ENCODE data around the gene LPAR4.

LPAR4 gene, protein sequence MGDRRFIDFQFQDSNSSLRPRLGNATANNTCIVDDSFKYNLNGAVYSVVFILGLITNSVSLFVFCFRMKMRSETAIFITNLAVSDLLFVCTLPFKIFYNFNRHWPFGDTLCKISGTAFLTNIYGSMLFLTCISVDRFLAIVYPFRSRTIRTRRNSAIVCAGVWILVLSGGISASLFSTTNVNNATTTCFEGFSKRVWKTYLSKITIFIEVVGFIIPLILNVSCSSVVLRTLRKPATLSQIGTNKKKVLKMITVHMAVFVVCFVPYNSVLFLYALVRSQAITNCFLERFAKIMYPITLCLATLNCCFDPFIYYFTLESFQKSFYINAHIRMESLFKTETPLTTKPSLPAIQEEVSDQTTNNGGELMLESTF

DNA sequence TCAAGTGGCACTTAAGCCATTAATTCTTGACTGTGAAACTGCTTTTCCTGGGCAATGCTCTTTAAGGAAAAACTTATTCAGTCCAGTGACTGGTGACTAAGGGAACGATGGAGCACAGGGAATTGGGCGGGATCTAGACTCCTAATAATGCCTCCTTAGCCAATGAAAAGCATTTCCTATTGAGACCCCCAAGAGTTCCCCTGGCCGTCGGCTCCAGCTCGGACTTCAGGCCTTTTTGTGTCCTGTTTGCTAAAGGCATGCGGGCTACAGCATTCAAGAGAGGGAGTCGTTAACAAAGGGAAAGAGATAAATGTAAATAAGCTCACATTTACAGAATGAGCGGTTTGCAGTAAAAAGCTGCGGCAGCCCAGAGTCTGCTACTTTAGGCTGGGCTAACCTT is at the start of gene LPAR4:
LPAR4 (plus strand) TSS at position 232 of the 400 bp plus-strand sequence. CDS start 7,150 bp downstream, outside the sequence.
- TF ChIP-seq, protein P1, sequence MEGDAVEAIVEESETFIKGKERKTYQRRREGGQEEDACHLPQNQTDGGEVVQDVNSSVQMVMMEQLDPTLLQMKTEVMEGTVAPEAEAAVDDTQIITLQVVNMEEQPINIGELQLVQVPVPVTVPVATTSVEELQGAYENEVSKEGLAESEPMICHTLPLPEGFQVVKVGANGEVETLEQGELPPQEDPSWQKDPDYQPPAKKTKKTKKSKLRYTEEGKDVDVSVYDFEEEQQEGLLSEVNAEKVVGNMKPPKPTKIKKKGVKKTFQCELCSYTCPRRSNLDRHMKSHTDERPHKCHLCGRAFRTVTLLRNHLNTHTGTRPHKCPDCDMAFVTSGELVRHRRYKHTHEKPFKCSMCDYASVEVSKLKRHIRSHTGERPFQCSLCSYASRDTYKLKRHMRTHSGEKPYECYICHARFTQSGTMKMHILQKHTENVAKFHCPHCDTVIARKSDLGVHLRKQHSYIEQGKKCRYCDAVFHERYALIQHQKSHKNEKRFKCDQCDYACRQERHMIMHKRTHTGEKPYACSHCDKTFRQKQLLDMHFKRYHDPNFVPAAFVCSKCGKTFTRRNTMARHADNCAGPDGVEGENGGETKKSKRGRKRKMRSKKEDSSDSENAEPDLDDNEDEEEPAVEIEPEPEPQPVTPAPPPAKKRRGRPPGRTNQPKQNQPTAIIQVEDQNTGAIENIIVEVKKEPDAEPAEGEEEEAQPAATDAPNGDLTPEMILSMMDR (conservative IDR thresholded peaks at IDR 0.05; ENCODE audit: low read depth, low read length) = no peak
- DNase-seq (ENCODE audit: low read depth) = peak; percentile 19
- peak within 1 kb of the TSS; percentile 55 for H3K4me3 ChIP-seq (ENCODE audit: low read depth, low read length)

DNA sequence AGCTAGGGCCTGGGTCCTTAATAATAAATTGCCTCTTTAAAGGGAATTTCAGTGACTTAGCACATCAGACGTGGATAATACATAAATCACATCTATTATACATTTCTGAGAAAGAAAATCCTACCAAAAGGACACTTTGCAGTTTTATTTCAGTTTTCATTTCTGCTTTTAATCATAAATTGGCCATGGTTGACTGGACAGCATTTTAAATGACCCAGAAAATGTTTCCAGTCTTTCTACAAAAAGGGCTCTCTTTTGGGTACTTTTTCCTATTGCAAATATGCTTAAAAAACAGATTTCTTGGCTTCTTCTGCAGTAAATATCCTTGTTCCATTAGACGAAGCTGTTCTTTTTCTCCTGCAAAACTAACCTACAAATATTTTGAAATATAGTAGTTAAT is 41.4 kb upstream of the LPAR4 start:
- DNase-seq (ENCODE audit: low read depth) = no peak
- H3K4me3 ChIP-seq (ENCODE audit: low read depth, low read length) = no peak overlapping the region
- TF ChIP-seq, protein P1 (conservative IDR thresholded peaks at IDR 0.05; ENCODE audit: low read depth, low read length) = no peak

DNA sequence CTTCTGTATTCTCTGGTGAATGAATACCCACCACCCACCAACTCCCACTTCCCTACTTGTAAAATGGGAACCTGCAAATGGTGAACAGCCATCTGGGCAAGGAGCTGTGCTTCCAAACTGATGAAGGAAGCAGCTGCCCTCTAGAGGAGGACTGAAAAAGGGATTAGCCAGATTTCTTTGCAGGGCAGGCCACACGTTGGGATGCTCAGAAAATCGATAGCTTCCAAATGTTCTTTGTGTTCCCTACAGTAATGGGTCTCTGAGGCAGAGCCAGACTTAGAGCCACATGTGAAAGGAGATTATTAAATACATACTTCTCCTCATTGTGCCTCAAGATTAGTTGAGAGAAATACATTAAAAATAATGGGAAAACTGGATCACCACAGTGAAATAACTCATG is 39.3 kb upstream of the LPAR4 start:
- no peak overlapping the region for H3K4me3 ChIP-seq (ENCODE audit: low read depth, low read length)
- TF ChIP-seq, protein P1 (conservative IDR thresholded peaks at IDR 0.05; ENCODE audit: low read depth, low read length) = peak; percentile 78
- DNase-seq (ENCODE audit: low read depth) = peak; percentile 72

DNA sequence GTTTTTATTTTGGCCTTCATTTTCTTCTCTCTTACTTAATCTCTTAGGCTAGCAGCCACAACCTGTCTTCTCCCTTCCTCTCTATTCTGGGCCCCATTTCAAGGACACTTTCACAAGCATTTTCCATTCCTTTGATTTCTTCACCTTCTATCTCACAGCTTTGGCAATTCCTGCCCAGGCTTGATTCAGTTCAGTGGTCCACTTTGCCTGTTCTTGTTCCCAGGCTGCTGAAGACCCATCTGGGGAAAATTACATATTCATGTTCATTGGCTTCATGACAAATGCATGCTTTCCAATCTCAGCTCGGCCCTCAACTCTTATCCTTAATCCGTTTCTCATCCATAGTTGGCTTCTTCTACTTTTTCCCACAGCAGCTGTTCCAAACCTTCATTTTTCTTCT is 38.7 kb upstream of the LPAR4 start:
- TF ChIP-seq, protein P1 (conservative IDR thresholded peaks at IDR 0.05; ENCODE audit: low read depth, low read length) = no peak
- no peak overlapping the region for H3K4me3 ChIP-seq (ENCODE audit: low read depth, low read length)
- DNase-seq (ENCODE audit: low read depth) = no peak

DNA sequence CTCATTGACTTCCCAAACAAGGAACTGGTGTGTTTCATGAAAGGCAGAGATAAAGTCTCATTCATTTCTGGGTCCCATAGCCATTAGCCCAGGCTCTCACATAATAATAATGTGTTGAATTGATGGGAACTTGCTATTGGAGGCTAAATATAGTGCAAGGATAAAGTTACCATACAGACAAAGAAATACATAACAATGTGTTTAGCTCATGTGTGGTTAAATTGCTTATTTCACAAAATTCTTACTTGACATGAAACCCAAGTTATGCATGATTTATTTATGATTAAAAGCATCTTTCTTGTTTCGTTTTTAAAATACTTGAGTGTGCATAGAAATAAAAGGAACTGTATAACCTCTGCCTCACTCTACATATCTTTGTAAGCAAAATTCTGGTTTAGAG is 37.3 kb upstream of the LPAR4 start:
- TF ChIP-seq, protein P1 (conservative IDR thresholded peaks at IDR 0.05; ENCODE audit: low read depth, low read length) = no peak
- H3K4me3 ChIP-seq (ENCODE audit: low read depth, low read length) = no peak overlapping the region
- no peak for DNase-seq (ENCODE audit: low read depth)

DNA sequence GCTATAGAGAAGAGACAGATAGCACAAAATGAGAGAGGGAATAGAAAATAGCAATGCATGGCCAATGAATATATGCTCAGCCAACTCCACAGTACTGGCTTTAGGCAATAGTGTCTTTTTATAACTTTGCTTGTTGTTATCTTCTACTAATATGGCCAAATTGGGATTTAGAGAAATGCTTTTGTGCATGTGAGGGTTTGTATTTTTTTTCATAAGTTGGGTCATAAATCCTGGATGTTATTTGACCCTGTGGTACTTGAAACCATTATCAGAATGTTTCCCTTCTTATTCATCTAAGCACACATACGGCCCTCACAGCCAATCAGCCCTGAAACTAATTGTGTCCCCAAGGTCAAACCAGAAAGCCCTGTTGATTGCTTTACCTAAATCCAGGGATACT is 35.2 kb upstream of the LPAR4 start:
- DNase-seq (ENCODE audit: low read depth) = no peak
- TF ChIP-seq, protein P1 (conservative IDR thresholded peaks at IDR 0.05; ENCODE audit: low read depth, low read length) = no peak
- no peak overlapping the region for H3K4me3 ChIP-seq (ENCODE audit: low read depth, low read length)

DNA sequence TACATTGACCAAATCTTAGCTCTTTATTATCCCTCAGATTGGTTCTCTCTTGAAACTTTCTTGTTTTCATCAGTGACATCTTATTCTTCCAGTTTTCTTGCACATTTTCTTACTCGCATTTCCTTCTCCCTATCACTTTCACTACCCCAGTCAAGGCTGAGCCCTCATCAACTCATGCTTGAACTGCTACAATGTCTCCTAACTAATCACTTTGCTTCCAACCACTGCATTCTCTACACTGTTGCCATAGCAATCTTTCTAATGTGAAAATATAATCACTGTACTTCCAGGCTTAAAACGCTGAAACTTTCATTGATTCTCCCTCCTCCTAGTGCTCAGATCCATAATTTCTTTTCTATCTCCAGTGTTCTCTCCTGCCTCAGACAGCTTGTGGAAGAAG is 22.2 kb upstream of the LPAR4 start:
- no peak for DNase-seq (ENCODE audit: low read depth)
- TF ChIP-seq, protein P1 (conservative IDR thresholded peaks at IDR 0.05; ENCODE audit: low read depth, low read length) = no peak
- H3K4me3 ChIP-seq (ENCODE audit: low read depth, low read length) = no peak overlapping the region

Measured in choroid plexus epithelial cell (primary cell).